BLaER1 (cell line): ENCODE data around the gene PPFIBP1.
"Not testable (repeated sequence)": the region's sequence is repeated elsewhere in the genome, so short reads cannot be mapped to it uniquely, and the experiment has no call there.

Experiments used
- H3K27ac ChIP-seq: shearing (Covaris generic); formaldehyde crosslinking; 2 replicates; pipeline ENCODE4 v1.8.1; 2022
- H3K27me3 ChIP-seq: shearing (Covaris generic); formaldehyde crosslinking; 2 replicates; pipeline ENCODE4 v1.8.1; 2022
- H3K36me3 ChIP-seq: shearing (Covaris generic); formaldehyde crosslinking; 2 replicates; pipeline ENCODE4 v1.8.1; 2022
- H3K4me1 ChIP-seq: shearing (Covaris generic); formaldehyde crosslinking; 2 replicates; pipeline ENCODE4 v1.8.1; 2022
- H3K4me2 ChIP-seq: shearing (Covaris generic); formaldehyde crosslinking; 2 replicates; pipeline ENCODE4 v1.8.1; 2022
- H3K4me3 ChIP-seq: shearing (Covaris generic); formaldehyde crosslinking; 2 replicates; pipeline ENCODE4 v1.8.1; 2022
- H3K9ac ChIP-seq: shearing (Covaris generic); formaldehyde crosslinking; 2 replicates; pipeline ENCODE4 v1.8.1; 2022
- H3K9me3 ChIP-seq: shearing (Covaris generic); formaldehyde crosslinking; 2 replicates; pipeline ENCODE4 v1.8.1; 2022
- H4K20me1 ChIP-seq: shearing (Covaris generic); formaldehyde crosslinking; 2 replicates; pipeline ENCODE4 v1.8.1; 2022
- Cebpa-rat ChIP-seq: shearing (Covaris generic); IDR thresholded peaks from 2 replicates; pipeline ENCODE4 v1.8.1; 2022

PPFIBP1 gene

GRCh38 chr12:27645671-27646070 is 121.7 kb downstream of the PPFIBP1 start:
- Histone ChIP-seq H3K4me1 (no peaks in the 10 kb centered on the region), H3K27me3 (no peaks in the 10 kb centered on the region), H3K27ac (no peak overlapping the region), H4K20me1 (no peaks in the 10 kb centered on the region), H3K4me2 (no peak overlapping the region), H3K4me3 (no peak overlapping the region), H3K9me3 (no peaks in the 10 kb centered on the region), H3K36me3 (peaks cover 59% of the 10 kb centered on the region), H3K9ac (no peak overlapping the region)
- TF ChIP-seq Cebpa-rat: no peak

DNA sequence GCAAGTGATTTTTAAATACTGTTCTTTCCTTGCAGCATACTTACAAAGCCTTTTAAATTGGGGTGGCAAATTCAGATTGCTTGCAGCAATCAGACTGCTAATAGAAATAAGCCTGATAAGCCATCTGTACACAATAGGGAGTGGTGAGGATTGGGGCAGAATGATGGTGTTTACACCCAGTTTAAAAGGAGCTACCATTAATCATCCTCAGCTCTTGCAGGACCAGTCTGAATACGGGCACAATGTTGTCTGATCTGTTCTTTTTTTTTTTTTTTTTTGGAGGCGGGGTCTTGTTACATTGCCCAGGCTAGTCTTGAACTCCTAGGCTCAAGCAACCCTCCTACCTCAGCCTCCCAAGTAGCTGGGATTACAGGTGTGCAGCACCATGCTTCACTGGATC is 122.1 kb downstream of the PPFIBP1 start:
- no peak overlapping the region for H3K4me2 ChIP-seq
- H3K27me3 ChIP-seq: no peaks in the 10 kb centered on the region
- H3K9ac ChIP-seq: no peak overlapping the region
- no peaks in the 10 kb centered on the region for H4K20me1 ChIP-seq
- peaks cover 59% of the 10 kb centered on the region for H3K36me3 ChIP-seq
- no peak overlapping the region for H3K27ac ChIP-seq
- H3K9me3 ChIP-seq: no peaks in the 10 kb centered on the region
- no peaks in the 10 kb centered on the region for H3K4me1 ChIP-seq
- H3K4me3 ChIP-seq: no peak overlapping the region
- no peak for TF ChIP-seq Cebpa-rat

- no peak overlapping the region for H3K27ac ChIP-seq
- peaks cover 49% of the 10 kb centered on the region for H3K36me3 ChIP-seq
- no peak overlapping the region for H3K9ac ChIP-seq
- H3K9me3 ChIP-seq: no peaks in the 10 kb centered on the region
- no peak overlapping the region for H3K4me3 ChIP-seq
- no peaks in the 10 kb centered on the region for H3K27me3 ChIP-seq
- no peak for TF ChIP-seq Cebpa-rat
- no peaks in the 10 kb centered on the region for H4K20me1 ChIP-seq
- H3K4me2 ChIP-seq: no peak overlapping the region
- H3K4me1 ChIP-seq: no peaks in the 10 kb centered on the region
Measured at GRCh38 chr12:27650011-27650410, 126.0 kb downstream of the PPFIBP1 start.

DNA sequence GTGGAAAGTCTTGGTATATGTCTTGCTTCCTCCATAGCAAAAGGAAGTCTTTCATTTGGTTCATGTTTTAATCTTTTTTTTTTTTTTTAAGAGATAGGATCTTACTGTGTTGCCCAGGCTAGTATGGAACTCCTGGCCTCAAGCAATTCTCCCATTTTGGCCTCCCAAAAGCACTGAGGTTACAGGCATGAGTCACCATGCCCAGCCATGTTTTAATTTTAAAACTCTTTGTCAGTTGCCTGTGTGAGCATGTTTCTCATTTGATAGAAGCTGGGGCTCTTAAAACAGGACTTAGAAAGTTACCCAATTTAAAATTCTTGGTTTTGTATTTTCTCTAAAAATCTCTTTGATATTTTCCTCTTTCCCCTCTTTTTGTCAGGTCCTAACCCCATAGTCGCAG is 127.2 kb downstream of the PPFIBP1 start:
- H3K9ac ChIP-seq: no peak overlapping the region
- no peak overlapping the region for H3K27ac ChIP-seq
- H3K36me3 ChIP-seq: peaks cover 37% of the 10 kb centered on the region
- H3K4me2 ChIP-seq: no peak overlapping the region
- no peaks in the 10 kb centered on the region for H3K27me3 ChIP-seq
- no peaks in the 10 kb centered on the region for H3K9me3 ChIP-seq
- H4K20me1 ChIP-seq: no peaks in the 10 kb centered on the region
- no peak for TF ChIP-seq Cebpa-rat
- no peak overlapping the region for H3K4me3 ChIP-seq
- H3K4me1 ChIP-seq: no peaks in the 10 kb centered on the region

DNA sequence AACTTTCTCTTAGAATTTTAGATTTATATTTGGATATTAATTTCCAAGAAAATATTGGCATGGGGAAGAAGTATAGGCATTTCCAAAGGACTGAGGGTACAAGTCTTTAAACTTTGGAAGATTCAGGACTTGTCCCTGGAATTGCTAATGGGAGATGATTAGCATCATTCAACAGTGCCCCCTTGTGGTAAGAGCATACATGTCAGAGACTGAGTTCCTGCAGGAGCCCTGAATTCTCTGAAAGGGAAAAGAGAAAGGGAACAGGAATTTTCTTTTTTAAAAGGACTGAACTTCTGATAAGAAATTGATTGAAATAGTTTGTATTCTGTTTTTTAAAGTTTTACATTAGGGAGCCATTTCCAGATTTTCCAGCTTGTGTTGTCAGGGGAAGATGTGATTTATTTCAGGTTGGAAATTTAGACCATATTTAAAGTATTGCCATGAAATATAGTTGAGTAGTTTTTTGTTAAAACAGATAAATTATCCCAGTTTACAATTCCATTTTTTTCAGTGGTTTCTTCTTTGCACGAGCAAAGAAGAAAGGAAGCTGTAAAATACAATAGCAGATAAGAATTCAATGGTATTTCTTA is 128.3 kb downstream of the PPFIBP1 start:
- Histone ChIP-seq H4K20me1 (no peaks in the 10 kb centered on the region), H3K4me3 (no peak overlapping the region), H3K4me2 (no peak overlapping the region), H3K9me3 (no peaks in the 10 kb centered on the region), H3K4me1 (no peaks in the 10 kb centered on the region), H3K27ac (no peak overlapping the region), H3K36me3 (peaks cover 34% of the 10 kb centered on the region), H3K9ac (no peak overlapping the region), H3K27me3 (no peaks in the 10 kb centered on the region)
- no peak for TF ChIP-seq Cebpa-rat

- Histone ChIP-seq H3K36me3 (peaks cover 35% of the 10 kb centered on the region), H3K4me3 (no peak overlapping the region)
Measured at GRCh38 chr12:27653661-27654060, 129.7 kb downstream of the PPFIBP1 start.

DNA sequence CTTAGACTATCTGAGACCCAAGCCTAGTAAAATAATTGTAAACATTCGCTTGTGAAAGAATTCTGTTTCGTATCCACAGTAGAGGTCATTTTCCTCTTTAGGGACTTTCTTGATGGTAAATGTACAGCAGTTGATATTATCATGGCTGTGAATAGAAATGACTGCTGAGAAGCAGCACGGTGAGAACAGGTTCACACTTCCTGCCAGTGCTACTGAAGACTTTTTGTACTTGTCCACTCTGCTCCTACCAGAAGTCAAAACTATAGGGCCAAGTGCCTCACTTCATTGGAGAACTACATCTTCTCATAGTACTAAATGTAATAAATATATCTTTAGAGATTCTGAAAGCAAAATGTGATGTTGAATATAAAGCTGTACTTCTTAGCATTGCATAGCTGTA is 131.5 kb downstream of the PPFIBP1 start:
- H3K4me3 ChIP-seq, H3K27ac ChIP-seq, H3K27me3 ChIP-seq, H4K20me1 ChIP-seq, H3K4me2 ChIP-seq, H3K4me1 ChIP-seq, H3K9me3 ChIP-seq, H3K9ac ChIP-seq: not testable (repeated sequence)
- peaks cover 37% of the 10 kb centered on the region for H3K36me3 ChIP-seq

More at GRCh38 chr12:27653661-27654060, 129.7 kb downstream of the PPFIBP1 start:
- H3K27ac ChIP-seq: no peak overlapping the region
- no peaks in the 10 kb centered on the region for H3K27me3 ChIP-seq
- no peak overlapping the region for H3K9ac ChIP-seq
- no peaks in the 10 kb centered on the region for H3K9me3 ChIP-seq
- no peak overlapping the region for H3K4me2 ChIP-seq
- H3K4me1 ChIP-seq: no peaks in the 10 kb centered on the region
- no peaks in the 10 kb centered on the region for H4K20me1 ChIP-seq
- no peak for TF ChIP-seq Cebpa-rat

- H3K9me3 ChIP-seq: no peaks in the 10 kb centered on the region
- TF ChIP-seq Cebpa-rat: no peak
- H3K4me3 ChIP-seq: no peak overlapping the region
- no peak overlapping the region for H3K4me2 ChIP-seq
- H3K27me3 ChIP-seq: no peaks in the 10 kb centered on the region
- no peaks in the 10 kb centered on the region for H4K20me1 ChIP-seq
- no peak overlapping the region for H3K27ac ChIP-seq
- H3K36me3 ChIP-seq: peaks cover 55% of the 10 kb centered on the region
- no peaks in the 10 kb centered on the region for H3K4me1 ChIP-seq
- H3K9ac ChIP-seq: no peak overlapping the region
Measured at GRCh38 chr12:27657296-27657695, 133.3 kb downstream of the PPFIBP1 start.

DNA sequence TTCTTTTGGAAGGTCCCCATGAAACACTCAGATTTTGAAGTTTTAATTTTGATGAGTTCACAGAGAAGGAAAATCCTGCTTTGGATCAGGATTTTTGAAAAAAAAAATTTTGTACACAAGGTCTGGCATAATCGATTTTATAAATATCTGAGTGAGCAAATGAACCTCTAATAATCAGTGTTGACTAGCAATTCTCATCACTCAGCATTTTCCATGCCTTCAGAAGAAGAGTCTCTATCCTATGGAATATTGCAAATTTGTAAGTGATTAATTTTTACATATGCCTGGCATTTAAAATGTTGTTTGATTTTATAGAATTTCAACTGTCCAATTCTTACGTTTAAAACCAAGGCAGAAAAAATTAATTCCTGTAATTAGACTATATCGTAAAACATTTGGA is 141.7 kb downstream of the PPFIBP1 start:
- Histone ChIP-seq H3K9ac (no peak overlapping the region), H3K4me2 (no peak overlapping the region), H3K27me3 (no peaks in the 10 kb centered on the region), H4K20me1 (no peaks in the 10 kb centered on the region), H3K36me3 (peaks cover 74% of the 10 kb centered on the region), H3K27ac (no peak overlapping the region), H3K9me3 (no peaks in the 10 kb centered on the region), H3K4me3 (no peak overlapping the region), H3K4me1 (no peaks in the 10 kb centered on the region)
- TF ChIP-seq Cebpa-rat: no peak

DNA sequence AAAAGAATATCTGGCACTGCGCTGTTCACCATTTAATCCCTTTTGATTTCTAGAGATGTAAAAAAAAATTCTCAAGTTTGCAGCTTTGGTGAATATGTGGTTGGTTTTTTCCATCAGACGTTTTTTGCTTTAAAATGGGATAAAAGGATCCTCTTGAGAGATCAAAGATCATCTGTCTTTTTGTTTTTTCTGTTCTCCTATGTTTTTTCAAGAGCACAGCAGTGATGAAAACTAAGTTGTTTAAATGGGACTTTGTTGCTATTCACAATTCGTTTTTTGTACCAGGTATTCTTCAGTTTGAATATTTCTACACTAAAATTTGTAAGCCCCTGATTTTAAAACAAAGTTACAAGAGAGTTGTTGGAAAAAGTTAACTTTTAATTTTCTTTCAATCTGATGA is 142.5 kb downstream of the PPFIBP1 start:
- H3K27ac ChIP-seq: no peak overlapping the region
- H3K27me3 ChIP-seq: no peaks in the 10 kb centered on the region
- H4K20me1 ChIP-seq: no peaks in the 10 kb centered on the region
- no peak overlapping the region for H3K9ac ChIP-seq
- no peaks in the 10 kb centered on the region for H3K9me3 ChIP-seq
- no peak overlapping the region for H3K4me2 ChIP-seq
- no peak for TF ChIP-seq Cebpa-rat
- no peak overlapping the region for H3K4me3 ChIP-seq
- no peaks in the 10 kb centered on the region for H3K4me1 ChIP-seq
- peaks cover 72% of the 10 kb centered on the region for H3K36me3 ChIP-seq

DNA sequence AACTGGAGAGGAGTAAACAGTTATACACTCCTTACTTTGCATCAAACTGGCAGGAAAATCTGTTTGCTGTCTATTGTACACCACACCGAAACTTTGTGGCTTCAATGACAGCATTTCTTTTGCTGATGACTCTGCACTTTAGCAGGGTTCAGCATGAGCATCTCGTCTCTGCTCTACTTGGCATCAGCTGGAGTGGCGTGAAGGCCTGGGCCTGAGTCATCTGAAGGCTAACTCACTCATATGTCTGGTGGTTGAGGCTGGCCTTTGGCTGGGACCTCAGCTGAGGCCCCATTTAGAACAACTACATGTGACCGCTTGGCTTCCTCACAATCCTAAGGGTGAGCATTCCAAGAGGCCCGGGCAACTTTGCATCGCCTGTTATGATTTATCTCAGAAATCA is 143.5 kb downstream of the PPFIBP1 start:
- no peaks in the 10 kb centered on the region for H3K27me3 ChIP-seq
- H3K4me2 ChIP-seq: no peak overlapping the region
- H4K20me1 ChIP-seq: no peaks in the 10 kb centered on the region
- TF ChIP-seq Cebpa-rat: no peak
- H3K36me3 ChIP-seq: peaks cover 73% of the 10 kb centered on the region
- H3K4me1 ChIP-seq: peaks cover 3% of the 10 kb centered on the region
- H3K27ac ChIP-seq: no peak overlapping the region
- H3K4me3 ChIP-seq: no peak overlapping the region
- H3K9me3 ChIP-seq: no peaks in the 10 kb centered on the region
- H3K9ac ChIP-seq: no peak overlapping the region
